CD1c-positive myeloid dendritic cell (primary cell): Measurements from ENCODE around the gene RADX.
"Not testable (repeated sequence)": the region's sequence is repeated elsewhere in the genome, so short reads cannot be mapped to it uniquely, and the experiment has no call there.

Experiments used
- DNase-seq: peaks from one replicate; pipeline ENCODE4 v3.0.0-alpha.2; 2016; ENCODE audit errors: extremely low spot score

The RADX gene

GRCh38 chrX:106611679-106612392, at the start of gene RADX:
Gene RADX (plus strand): TSS chrX:106611978. CDS start chrX:106612081, 103 bp downstream.
- peak; percentile 81 for DNase-seq

- no peak for DNase-seq
These were observed 46.8 kb upstream of the RADX start for GRCh38 chrX:106564986-106565385.

GRCh38 chrX:106566362-106566761, 45.4 kb upstream of the RADX start:
- DNase-seq, result no peak

- DNase-seq, result no peak
These were observed 29.9 kb upstream of the RADX start for GRCh38 chrX:106581856-106582255.

GRCh38 chrX:106585478-106585877, 26.3 kb upstream of the RADX start:
- no peak for DNase-seq

- DNase-seq, result no peak
These were observed 23.0 kb upstream of the RADX start for GRCh38 chrX:106588801-106589200.

GRCh38 chrX:106599411-106599810, 12.4 kb upstream of the RADX start:
- no peak for DNase-seq

GRCh38 chrX:106606571-106606970, 5.2 kb upstream of the RADX start:
- no peak for DNase-seq

- DNase-seq, result no peak
These were observed 3.8 kb upstream of the RADX start for GRCh38 chrX:106608016-106608415.

- no peak for DNase-seq
These were observed 480 bp upstream of the RADX start for GRCh38 chrX:106611317-106611678.

- DNase-seq, result no peak
These were observed 600 bp downstream of the RADX start for GRCh38 chrX:106612393-106612763.

GRCh38 chrX:106613277-106613676, 1.5 kb downstream of the RADX start:
- no peak for DNase-seq

- no peak for DNase-seq
These were observed 3.3 kb downstream of the RADX start for GRCh38 chrX:106615041-106615440.

GRCh38 chrX:106619797-106620196, 8.0 kb downstream of the RADX start:
- no peak for DNase-seq

GRCh38 chrX:106621836-106622235, 10.1 kb downstream of the RADX start:
- no peak for DNase-seq

- no peak for DNase-seq
These were observed 15.0 kb downstream of the RADX start for GRCh38 chrX:106626789-106627188.

- DNase-seq, result no peak
These were observed 19.8 kb downstream of the RADX start for GRCh38 chrX:106631615-106632014.

GRCh38 chrX:106649523-106650428, 38.0 kb downstream of the RADX start:
- no peak for DNase-seq

- DNase-seq, result not testable (repeated sequence)
These were observed 41.8 kb downstream of the RADX start for GRCh38 chrX:106653625-106654024.

GRCh38 chrX:106670631-106671030, 58.9 kb downstream of the RADX start:
- no peak for DNase-seq

GRCh38 chrX:106672527-106672926, 60.7 kb downstream of the RADX start:
- DNase-seq, result no peak

GRCh38 chrX:106680716-106681115, 68.9 kb downstream of the RADX start:
- DNase-seq, result no peak

GRCh38 chrX:106684207-106684606, 72.4 kb downstream of the RADX start:
- no peak for DNase-seq
